SKM-1 treated with dmso at 0.1 percent for 144 hours (cell line): Measurements from ENCODE around the gene GAPT.
A peak's percentile ranks its signal among the peaks of the same experiment; 100 is the strongest.

ENCODE experiments used
- DNase-seq: peaks from one replicate; lab custom pipeline; 2025; ENCODE audit not compliant: unreplicated experiment; lab: John Stamatoyannopoulos, UW

GAPT gene

GRCh38 chr5:58491216-58491892 is at the start of gene GAPT:
Gene GAPT (plus strand): TSS chr5:58491435. CDS start chr5:58494537, 3,102 bp downstream.
- peak; percentile 97 for DNase-seq

GRCh38 chr5:58444805-58445204 is 46.4 kb upstream of the GAPT start:
- no peak for DNase-seq

DNA sequence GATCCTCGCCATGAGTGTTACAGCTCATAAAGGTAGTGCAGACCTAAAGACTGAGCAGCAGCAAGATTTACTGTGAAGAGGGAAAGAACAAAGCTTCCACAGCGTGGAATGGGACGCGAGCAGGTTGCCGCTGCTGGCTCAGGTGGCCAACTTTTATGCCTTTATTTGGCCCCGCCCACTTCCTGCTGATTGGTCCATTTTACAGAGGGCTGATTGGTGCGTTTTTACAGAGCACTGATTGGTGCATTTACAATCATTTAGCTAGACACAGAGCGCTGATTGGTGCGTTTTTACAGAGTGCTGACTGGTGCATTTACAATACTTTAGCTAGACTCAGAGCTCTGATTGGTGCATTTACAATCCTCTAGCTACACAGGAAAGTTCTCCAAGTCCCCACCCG is 45.2 kb upstream of the GAPT start:
- DNase-seq, result no peak

DNA sequence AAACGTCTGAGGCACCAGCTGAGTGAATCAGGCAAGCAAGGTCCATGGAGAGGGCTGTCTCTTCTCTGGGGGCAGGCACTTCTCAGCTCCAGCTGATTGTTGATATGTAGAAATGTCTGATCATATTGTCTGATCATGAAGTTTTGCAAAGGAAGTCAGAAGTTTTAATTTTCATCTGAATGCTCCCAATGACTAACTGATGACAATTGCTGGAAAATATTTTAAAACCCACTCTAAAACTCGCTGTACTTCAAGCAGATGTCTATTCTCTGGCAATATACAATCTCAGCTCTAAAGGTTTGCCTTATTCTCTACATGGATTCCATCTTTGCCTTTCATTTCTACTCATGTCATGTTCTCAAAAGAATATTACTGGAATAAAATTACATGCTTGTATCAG is 44.0 kb upstream of the GAPT start:
- DNase-seq, result no peak

- no peak for DNase-seq
Measured at GRCh38 chr5:58450018-58450417, 41.2 kb upstream of the GAPT start.

DNA sequence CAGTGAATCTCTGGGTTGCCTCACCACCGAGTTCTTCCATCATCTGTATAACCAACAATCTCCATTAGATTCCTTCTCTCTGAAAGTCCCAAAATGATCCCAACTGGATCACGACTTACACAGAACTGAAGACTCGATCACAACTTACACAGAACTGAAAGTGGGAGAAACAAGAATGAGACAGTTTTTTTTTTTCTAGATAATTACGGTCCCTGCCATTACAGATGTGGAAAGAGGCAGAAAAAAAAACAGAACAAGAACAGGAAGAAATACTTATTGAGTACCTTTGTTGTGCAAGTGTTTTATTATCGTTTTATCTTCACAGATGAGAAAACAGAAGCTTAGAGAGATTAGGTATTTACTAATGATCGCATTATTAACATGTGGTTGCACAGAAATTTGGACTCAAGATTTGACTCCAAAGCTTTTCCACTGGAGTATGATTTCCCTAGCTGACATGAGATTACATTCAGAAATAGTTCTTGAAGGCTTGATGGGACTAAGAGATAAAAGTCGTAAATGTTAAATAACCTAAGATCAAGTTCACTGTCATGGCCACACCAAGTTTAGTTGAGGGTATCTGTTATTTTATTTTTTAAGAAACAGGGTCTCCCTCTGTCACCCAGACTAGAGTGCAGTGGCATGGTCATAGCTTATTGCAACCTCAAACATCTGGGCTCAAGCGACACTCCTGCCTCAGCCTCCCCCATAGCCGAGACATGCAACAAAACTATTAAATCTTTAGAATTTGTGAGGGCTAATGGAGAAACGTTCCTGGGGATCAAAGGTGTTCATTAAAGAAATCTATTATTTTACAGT is 40.2 kb upstream of the GAPT start:
- DNase-seq, result no peak

DNA sequence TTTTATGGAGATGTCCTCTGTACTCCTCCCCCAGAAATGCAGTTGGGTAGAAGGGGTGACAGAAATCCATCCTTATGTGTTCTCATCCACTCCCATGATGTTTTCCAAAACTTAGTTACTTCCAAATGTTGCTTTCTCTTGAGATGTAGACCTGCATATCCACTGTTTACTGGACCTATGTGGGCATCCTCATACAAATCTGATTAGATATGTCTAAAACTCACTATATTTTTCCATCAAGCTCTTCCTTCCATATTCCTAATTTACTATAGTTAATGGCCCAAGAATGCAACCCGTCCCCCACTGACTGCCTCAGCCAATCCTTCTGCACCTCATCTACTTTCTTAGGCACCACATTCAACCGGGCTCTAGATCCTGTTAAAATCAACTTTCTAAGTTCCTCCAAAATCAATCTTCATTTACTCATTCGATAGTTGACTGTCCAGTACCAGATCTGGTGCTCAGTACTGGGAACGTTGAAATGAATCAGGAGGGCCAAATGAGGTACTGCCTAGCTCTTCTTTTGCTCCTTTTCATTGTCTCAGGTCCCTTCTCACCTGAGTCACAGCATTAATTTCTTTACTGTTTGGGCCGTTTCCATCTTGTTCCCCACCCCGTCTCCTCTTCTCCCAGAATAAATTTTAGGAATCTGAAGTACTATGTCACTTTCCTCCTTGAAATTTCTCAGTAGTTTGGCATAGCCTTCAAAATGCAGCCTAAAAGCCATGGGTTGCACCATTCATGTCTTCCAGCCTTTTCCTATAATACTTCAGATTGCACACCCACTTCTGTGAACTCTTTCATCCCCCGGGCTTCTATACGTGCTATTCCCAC is 39.3 kb upstream of the GAPT start:
- no peak for DNase-seq

GRCh38 chr5:58452566-58453258 is 38.5 kb upstream of the GAPT start:
- no peak for DNase-seq

DNA sequence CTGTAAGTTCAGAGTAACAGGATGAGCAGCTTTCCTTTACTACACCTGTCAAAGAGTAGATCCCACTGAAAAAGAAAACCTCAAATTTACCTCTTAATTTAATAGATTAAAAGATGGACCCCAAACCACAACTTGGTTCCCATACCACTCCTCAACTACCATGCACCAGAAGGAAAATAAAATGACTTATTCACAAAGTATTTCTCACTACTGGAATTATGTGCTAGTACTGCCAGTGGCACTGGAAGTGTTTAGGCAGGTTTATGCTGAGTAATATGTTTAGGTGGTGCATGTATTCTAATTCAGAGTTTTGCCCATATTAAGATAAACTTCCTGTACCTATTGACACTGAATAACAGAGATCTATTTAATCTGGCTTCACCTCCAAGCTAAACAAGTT is 37.9 kb upstream of the GAPT start:
- DNase-seq, result no peak

DNA sequence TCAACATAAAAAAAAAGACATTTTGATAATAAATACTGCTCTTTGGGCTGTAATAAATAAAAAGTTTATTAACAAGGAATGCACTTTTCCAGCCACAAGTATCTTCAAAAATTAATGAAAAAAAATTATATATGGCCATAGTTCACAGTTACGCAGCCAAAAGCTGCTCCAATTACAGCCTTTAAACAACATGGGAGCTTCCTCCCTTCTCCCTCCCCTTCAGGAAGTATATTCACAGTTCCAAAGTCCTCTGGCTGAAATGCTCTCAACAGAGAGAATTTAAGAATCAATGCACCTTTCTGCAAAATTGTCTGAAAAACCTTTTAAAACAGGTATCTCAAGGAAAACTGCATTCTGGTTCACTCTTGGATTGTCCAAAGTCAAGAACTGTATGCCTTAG is 37.2 kb upstream of the GAPT start:
- DNase-seq, result no peak

GRCh38 chr5:58455066-58455465 is 36.2 kb upstream of the GAPT start:
- DNase-seq, result no peak

DNA sequence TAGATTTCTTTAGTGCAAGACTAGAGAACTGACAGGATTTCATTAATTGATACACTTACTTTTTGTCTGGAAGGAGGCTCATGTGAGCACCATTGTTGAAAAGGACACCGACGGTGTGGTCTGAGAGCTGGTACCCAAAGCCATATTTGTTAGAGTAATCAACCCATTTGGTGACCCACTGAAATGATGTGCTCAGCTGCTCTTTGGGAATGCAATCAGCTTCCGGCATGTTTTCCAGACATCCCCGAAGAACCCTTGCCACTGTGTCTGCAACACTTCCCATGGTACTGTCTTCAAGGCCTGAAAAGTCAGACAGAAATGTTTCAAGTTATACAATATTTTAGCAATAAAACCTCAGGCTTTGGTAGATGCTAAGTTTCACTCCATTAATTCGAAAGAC is 35.8 kb upstream of the GAPT start:
- DNase-seq, result no peak

DNA sequence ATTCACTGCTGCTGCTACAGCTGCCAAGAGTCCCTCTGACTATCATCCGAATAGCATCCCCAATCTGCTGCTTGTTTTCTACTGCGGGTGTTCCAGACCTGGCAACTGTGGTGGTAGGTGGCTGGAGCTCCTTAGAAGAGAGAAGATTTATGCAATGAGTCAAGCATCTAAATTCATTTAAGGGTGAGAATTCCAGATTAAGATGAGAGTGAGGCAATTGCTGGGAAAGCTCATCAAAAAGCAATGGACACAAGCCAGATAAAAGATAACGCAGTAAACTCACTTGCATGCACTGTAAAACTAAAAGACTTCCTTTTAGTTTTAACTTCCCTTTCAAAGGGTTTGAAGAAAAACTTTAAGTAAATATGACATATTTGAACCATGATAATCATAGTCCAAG is 35.2 kb upstream of the GAPT start:
- DNase-seq, result no peak

GRCh38 chr5:58456486-58456885 is 34.7 kb upstream of the GAPT start:
- DNase-seq, result no peak

GRCh38 chr5:58457050-58457449 is 34.2 kb upstream of the GAPT start:
- no peak for DNase-seq

DNA sequence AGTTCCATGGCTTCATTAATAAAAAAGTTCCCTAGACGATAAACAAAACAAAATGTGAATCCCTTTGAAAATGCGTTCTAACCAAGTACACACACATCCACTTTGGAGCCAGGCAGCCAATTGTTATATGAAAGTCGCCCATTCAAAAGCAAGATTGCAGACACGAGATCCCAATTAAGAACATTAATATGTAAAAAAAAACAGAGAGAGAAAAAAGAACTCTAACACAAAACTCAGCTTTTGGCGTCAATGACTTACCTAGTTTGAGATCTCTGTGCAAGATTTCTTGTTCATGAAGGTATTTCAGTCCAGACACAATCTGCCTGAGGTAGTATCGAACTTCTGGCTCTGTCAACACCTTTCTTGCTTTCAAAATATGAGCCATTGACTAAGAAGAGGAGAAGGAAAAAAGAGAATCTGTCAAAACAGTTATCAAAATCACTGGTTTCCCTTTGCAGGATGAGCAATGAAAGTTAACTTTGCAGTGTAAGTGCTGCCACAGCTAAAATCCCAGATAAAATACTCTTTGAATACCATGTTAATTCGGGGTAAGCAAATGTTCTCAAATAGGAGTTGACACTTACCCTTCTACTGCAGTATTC is 33.0 kb upstream of the GAPT start:
- DNase-seq, result no peak

- DNase-seq, result no peak
Measured at GRCh38 chr5:58458743-58459145, 32.5 kb upstream of the GAPT start.

DNA sequence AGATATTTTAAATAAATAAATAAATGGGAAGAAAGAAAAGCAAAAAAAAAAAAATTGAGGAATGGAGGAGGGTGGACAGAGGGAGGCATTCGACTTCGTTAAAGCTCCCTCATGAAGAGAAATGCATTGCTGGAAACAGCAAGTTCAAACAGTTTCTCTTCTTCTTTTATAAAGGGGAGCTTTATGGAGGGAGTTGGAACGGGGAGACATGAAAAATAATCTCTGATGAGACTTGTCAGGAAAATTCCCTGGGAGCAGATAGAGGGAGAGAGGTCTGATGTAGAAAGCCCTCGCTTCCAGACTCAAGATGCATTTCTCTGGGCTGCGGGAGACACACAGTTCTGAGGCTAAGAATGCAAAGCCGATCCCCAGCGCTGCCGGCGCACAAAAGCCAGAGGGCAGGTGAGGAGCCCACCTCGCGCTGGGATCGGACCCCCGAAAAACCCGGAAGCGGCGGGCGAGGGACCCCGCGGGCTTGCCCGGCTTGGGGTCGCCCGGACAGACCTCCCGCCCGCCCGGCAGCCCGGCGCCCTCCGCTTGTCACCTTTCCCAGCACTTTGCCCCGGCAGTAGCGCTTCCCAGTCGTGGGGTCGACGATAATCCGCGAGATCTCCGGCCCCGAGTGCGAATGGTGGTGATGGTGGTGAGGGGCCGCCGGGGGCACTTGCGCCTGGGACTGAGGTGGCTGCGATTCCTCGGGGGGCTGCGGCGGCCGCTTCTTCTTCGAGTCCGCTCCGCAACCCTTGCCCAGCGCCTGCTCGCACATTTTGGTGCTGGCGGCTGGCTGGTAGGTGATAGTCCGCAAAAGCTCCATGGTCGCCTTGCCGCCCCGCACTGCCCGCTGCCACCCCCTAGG is 31.9 kb upstream of the GAPT start:
- peak; percentile 16 for DNase-seq

- peak; percentile 80 for DNase-seq
Measured at GRCh38 chr5:58460002-58460731, 31.1 kb upstream of the GAPT start, which contains the start of gene PLK2. Gene PLK2 (minus strand): TSS chr5:58460086. CDS start chr5:58459959, 127 bp downstream.
